HepG2 (cell line): ENCODE measurements around the gene ZFP36L2. TPM values are rescaled to one million over a fixed set of nuclear protein-coding genes. Genes with fewer than 3 reads are reported as not detected.

Experiments used
- DNMT1 ChIP-seq: sonication (generic); formaldehyde crosslinking; IDR thresholded peaks from 2 replicates; pipeline ENCODE4 v1.5.1; 2020; ENCODE audit warnings: mild to moderate bottlenecking, missing genetic modification reagents
- ELF3 ChIP-seq: IDR thresholded peaks from 2 replicates; pipeline ENCODE4 v1.6.1; 2016; ENCODE audit warnings: missing genetic modification reagents, missing compliant biosample characterization
- FOXK2 ChIP-seq: fragments of 450-650 bp; IDR thresholded peaks from 2 replicates; pipeline ENCODE4 v1.6.1; 2016
- HOXA5 ChIP-seq: sonication (generic); formaldehyde crosslinking; IDR thresholded peaks from 2 replicates; pipeline ENCODE4 v1.4.0; 2020; ENCODE audit warnings: missing genetic modification reagents
- KLF12 ChIP-seq: sonication (generic); formaldehyde crosslinking; IDR thresholded peaks from 2 replicates; pipeline ENCODE4 v1.4.0; 2020; ENCODE audit warnings: missing genetic modification reagents, borderline replicate concordance
- PLSCR1 ChIP-seq: sonication (generic); formaldehyde crosslinking; IDR thresholded peaks from 2 replicates; pipeline ENCODE4 v1.5.0; 2020; ENCODE audit warnings: missing genetic modification reagents, mild to moderate bottlenecking, borderline replicate concordance
- SOX5 ChIP-seq: IDR thresholded peaks from 2 replicates; pipeline ENCODE4 v1.6.1; 2016; ENCODE audit warnings: borderline replicate concordance
- THAP9 ChIP-seq: sonication (generic); formaldehyde crosslinking; IDR thresholded peaks from 2 replicates; pipeline ENCODE4; 2020; ENCODE audit warnings: missing genetic modification reagents, mild to moderate bottlenecking, borderline replicate concordance
- TOE1 ChIP-seq: sonication (generic); formaldehyde crosslinking; IDR thresholded peaks from 2 replicates; pipeline ENCODE4 v1.4.0; 2020; ENCODE audit warnings: mild to moderate bottlenecking, missing genetic modification reagents
- TP53 ChIP-seq: sonication (generic); formaldehyde crosslinking; conservative IDR thresholded peaks from 2 replicates; pipeline ENCODE4 v1.4.0; 2020; ENCODE audit warnings: missing genetic modification reagents
- TRAFD1 ChIP-seq: sonication (generic); formaldehyde crosslinking; IDR thresholded peaks from 2 replicates; pipeline ENCODE4 v1.5.1; 2020; ENCODE audit warnings: missing genetic modification reagents, mild to moderate bottlenecking, borderline replicate concordance
- ZNF230 ChIP-seq: sonication (generic); formaldehyde crosslinking; IDR thresholded peaks from 2 replicates; pipeline ENCODE4 v1.4.0; 2020; ENCODE audit warnings: mild to moderate bottlenecking, missing genetic modification reagents
- ZNF468 ChIP-seq: sonication (generic); formaldehyde crosslinking; IDR thresholded peaks from 2 replicates; pipeline ENCODE4 v1.8.0; 2022; ENCODE audit warnings: mild to moderate bottlenecking, moderate library complexity, missing genetic modification reagents
- polyA plus RNA-seq, 8 experiments: library from polyadenylated mRNA; depleted of rRNA in 3 of 8; stranded (reverse) in 7 of 8; unstranded in 1 of 8; fragments of >200 nt; fragmentation: Illumina TruSeq in 4 of 8; extraction: Trizol in 4 of 8; gene quantifications; 2 replicates each; pipeline versions ENCODE4 v1.2.1 to v1.2.3, GENCODE V29; 2011 to 2016; ENCODE audit warnings: low read depth in 4 of 8, missing spikeins in 1 of 8, mixed read lengths in 1 of 8; ENCODE audit not compliant: insufficient read depth in 1 of 8
- total RNA-seq, 5 experiments: library from RNA; depleted of rRNA; stranded (reverse); fragments of >200 nt; fragmentation: Illumina TruSeq; extraction: Trizol; gene quantifications; 2 replicates each; pipeline ENCODE4 v1.2.3, GENCODE V29; 2016; ENCODE audit warnings: low read depth in 1 of 5
- TF ChIP-seq, protein P1 (sequence below): sonication (generic); formaldehyde crosslinking; IDR thresholded peaks from 2 replicates; pipeline ENCODE4 v1.4.0; 2020; ENCODE audit warnings: missing genetic modification reagents, mild to moderate bottlenecking, borderline replicate concordance
- TF ChIP-seq, protein P2 (sequence below), 2 experiments: fragments of 450-650 bp in 1 of 2; sonication (generic) in 1 of 2; formaldehyde crosslinking; IDR thresholded peaks; 2 replicates each; pipeline versions ENCODE4 v1.5.0 to v1.8.0; 2020 to 2022; ENCODE audit warnings: mild to moderate bottlenecking in 1 of 2, missing genetic modification reagents in 1 of 2
- TF ChIP-seq, protein P3 (sequence below): sonication (generic); formaldehyde crosslinking; IDR thresholded peaks from 2 replicates; pipeline ENCODE4 v1.8.0; 2022; ENCODE audit warnings: mild to moderate bottlenecking, missing genetic modification reagents, moderate library complexity
- TF ChIP-seq, protein P4 (sequence below): sonication (generic); formaldehyde crosslinking; IDR thresholded peaks from 2 replicates; pipeline ENCODE4 v1.4.0; 2020; ENCODE audit warnings: missing genetic modification reagents

The ZFP36L2 gene
- total and polyA plus RNA-seq, 2 of the 13 experiments (the other 11 are each of a cell fraction or from before 2014, with no cell fraction given): 11.2 to 21.8 TPM

DNA sequence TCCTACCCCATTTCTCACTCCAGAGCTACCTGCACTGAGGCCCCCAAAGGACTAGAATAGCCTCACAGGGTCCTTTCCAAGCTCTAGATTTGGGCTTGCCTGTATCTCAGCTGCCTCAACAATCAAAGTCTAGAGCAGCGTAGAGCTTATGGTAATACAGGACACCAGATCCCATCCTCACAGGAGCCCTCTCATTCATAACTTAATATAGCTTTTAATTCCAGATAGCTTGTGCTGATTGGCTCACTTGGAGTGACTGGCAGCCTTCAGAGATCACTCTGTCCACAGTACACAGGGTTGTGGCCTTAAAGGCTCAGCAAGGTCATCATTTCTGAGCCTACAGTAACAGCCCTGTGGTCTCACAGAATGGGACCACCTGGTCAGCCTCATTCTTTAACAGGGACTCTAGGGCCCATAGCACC, 51.4 kb downstream of the ZFP36L2 start (continued):
- TF ChIP-seq DNMT1 (no peak), ZNF468 (CRISPR knock-in tag) (no peak), FOXK2 (no peak), ZNF230 (CRISPR knock-in tag) (no peak), KLF12 (CRISPR knock-in tag) (no peak), SOX5 (CRISPR knock-in tag) (no peak), TP53 (CRISPR knock-in tag) (no peak), HOXA5 (CRISPR knock-in tag) (no peak), TRAFD1 (CRISPR knock-in tag) (no peak), TOE1 (CRISPR knock-in tag) (no peak), PLSCR1 (CRISPR knock-in tag) (no peak), ELF3 (CRISPR knock-in tag) (no peak), THAP9 (no peak)
- TF ChIP-seq, protein P1, sequence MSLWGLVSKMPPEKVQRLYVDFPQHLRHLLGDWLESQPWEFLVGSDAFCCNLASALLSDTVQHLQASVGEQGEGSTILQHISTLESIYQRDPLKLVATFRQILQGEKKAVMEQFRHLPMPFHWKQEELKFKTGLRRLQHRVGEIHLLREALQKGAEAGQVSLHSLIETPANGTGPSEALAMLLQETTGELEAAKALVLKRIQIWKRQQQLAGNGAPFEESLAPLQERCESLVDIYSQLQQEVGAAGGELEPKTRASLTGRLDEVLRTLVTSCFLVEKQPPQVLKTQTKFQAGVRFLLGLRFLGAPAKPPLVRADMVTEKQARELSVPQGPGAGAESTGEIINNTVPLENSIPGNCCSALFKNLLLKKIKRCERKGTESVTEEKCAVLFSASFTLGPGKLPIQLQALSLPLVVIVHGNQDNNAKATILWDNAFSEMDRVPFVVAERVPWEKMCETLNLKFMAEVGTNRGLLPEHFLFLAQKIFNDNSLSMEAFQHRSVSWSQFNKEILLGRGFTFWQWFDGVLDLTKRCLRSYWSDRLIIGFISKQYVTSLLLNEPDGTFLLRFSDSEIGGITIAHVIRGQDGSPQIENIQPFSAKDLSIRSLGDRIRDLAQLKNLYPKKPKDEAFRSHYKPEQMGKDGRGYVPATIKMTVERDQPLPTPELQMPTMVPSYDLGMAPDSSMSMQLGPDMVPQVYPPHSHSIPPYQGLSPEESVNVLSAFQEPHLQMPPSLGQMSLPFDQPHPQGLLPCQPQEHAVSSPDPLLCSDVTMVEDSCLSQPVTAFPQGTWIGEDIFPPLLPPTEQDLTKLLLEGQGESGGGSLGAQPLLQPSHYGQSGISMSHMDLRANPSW (CRISPR knock-in tag): no peak
- TF ChIP-seq, protein P2, sequence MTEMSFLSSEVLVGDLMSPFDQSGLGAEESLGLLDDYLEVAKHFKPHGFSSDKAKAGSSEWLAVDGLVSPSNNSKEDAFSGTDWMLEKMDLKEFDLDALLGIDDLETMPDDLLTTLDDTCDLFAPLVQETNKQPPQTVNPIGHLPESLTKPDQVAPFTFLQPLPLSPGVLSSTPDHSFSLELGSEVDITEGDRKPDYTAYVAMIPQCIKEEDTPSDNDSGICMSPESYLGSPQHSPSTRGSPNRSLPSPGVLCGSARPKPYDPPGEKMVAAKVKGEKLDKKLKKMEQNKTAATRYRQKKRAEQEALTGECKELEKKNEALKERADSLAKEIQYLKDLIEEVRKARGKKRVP (CRISPR knock-in tag; IDR thresholded peaks at IDR 0.05): no peak
- TF ChIP-seq, protein P3, sequence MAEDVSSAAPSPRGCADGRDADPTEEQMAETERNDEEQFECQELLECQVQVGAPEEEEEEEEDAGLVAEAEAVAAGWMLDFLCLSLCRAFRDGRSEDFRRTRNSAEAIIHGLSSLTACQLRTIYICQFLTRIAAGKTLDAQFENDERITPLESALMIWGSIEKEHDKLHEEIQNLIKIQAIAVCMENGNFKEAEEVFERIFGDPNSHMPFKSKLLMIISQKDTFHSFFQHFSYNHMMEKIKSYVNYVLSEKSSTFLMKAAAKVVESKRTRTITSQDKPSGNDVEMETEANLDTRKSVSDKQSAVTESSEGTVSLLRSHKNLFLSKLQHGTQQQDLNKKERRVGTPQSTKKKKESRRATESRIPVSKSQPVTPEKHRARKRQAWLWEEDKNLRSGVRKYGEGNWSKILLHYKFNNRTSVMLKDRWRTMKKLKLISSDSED: no peak
- TF ChIP-seq, protein P4, sequence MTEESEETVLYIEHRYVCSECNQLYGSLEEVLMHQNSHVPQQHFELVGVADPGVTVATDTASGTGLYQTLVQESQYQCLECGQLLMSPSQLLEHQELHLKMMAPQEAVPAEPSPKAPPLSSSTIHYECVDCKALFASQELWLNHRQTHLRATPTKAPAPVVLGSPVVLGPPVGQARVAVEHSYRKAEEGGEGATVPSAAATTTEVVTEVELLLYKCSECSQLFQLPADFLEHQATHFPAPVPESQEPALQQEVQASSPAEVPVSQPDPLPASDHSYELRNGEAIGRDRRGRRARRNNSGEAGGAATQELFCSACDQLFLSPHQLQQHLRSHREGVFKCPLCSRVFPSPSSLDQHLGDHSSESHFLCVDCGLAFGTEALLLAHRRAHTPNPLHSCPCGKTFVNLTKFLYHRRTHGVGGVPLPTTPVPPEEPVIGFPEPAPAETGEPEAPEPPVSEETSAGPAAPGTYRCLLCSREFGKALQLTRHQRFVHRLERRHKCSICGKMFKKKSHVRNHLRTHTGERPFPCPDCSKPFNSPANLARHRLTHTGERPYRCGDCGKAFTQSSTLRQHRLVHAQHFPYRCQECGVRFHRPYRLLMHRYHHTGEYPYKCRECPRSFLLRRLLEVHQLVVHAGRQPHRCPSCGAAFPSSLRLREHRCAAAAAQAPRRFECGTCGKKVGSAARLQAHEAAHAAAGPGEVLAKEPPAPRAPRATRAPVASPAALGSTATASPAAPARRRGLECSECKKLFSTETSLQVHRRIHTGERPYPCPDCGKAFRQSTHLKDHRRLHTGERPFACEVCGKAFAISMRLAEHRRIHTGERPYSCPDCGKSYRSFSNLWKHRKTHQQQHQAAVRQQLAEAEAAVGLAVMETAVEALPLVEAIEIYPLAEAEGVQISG: no peak
